Vagina (tissue), 2 donors: ENCODE data around the gene LRRC75B.

Source experiments
- POLR2AphosphoS5 ChIP-seq, 2 donors: sonication (generic); formaldehyde crosslinking; IDR thresholded peaks; one replicate each; pipeline ENCODE4 v1.9.0; 2017; ENCODE audit warnings: antibody characterized with exemption in 2 of 2, mild to moderate bottlenecking in 2 of 2, low read depth in 1 of 2; ENCODE audit not compliant: insufficient read depth in 1 of 2
- TF ChIP-seq, protein P1 (sequence below), 3 experiments: fragments of 450-650 bp in 2 of 3; fragments of 200-600 bp in 1 of 3; sonication (generic) in 1 of 3; IDR thresholded peaks; one replicate each; pipeline ENCODE4 v1.5.1; 2017 to 2019; ENCODE audit warnings: antibody characterized with exemption in 3 of 3, mild to moderate bottlenecking in 2 of 3, moderate library complexity in 2 of 3

DNA sequence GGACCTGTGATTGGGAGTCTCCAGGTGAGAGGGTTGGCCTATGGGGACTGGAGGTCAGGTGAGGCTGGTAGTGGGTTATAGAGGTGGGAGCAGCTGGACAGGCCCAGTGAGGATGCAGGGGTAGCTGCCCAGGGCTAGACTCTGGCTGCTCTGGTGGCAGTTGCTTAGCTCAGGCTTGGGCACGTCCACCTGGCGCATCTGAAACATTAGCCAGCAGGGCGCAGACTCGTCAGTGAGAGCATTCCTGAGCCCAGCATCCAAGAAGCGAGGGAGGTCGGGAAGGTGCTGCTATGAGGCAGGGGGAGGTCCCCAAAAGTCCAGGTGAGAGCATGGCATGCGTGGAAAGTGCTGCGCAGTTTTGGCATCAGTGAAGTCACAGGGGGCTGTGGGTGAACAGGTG lies 6.6 kb upstream of the LRRC75B start:
- TF ChIP-seq, protein P1, sequence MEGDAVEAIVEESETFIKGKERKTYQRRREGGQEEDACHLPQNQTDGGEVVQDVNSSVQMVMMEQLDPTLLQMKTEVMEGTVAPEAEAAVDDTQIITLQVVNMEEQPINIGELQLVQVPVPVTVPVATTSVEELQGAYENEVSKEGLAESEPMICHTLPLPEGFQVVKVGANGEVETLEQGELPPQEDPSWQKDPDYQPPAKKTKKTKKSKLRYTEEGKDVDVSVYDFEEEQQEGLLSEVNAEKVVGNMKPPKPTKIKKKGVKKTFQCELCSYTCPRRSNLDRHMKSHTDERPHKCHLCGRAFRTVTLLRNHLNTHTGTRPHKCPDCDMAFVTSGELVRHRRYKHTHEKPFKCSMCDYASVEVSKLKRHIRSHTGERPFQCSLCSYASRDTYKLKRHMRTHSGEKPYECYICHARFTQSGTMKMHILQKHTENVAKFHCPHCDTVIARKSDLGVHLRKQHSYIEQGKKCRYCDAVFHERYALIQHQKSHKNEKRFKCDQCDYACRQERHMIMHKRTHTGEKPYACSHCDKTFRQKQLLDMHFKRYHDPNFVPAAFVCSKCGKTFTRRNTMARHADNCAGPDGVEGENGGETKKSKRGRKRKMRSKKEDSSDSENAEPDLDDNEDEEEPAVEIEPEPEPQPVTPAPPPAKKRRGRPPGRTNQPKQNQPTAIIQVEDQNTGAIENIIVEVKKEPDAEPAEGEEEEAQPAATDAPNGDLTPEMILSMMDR (IDR thresholded peaks at IDR 0.05) = no peak
- no peak for TF ChIP-seq POLR2AphosphoS5 (IDR thresholded peaks at IDR 0.05; ENCODE audit: insufficient read depth in 1 of 2, low read depth in 1 of 2)
